Right renal pelvis (tissue), 4 donors: ENCODE data around the gene ZCWPW1. TPM values are rescaled to one million over a fixed set of nuclear protein-coding genes. Genes with fewer than 3 reads are reported as not detected.
A peak's percentile ranks its signal among the peaks of the same experiment; 100 is the strongest.

Experiments
- DNase-seq, 4 donors: peaks; one replicate each; pipeline ENCODE4 v3.0.0-alpha.2; 2013; ENCODE audit warnings: low read depth in 4 of 4, low spot score in 3 of 4, missing footprints in 1 of 4
- polyA plus RNA-seq, 4 donors: library from polyadenylated mRNA; unstranded; fragments of 120-200 nt; gene quantifications; one replicate each; pipeline ENCODE4 v1.2.1, GENCODE V29; 2013; ENCODE audit not compliant: insufficient read length in 4 of 4

The ZCWPW1 gene
- polyA plus RNA-seq, 4 donors, result 5.3 to 6.7 (median 5.6) TPM

- DNase-seq, result no peak
Measured at GRCh38 chr7:100433276-100433591, 4.7 kb upstream of the ZCWPW1 start.

- no peak for DNase-seq
Measured at GRCh38 chr7:100432621-100433275, 4.2 kb upstream of the ZCWPW1 start.

GRCh38 chr7:100432053-100432452, 3.5 kb upstream of the ZCWPW1 start:
- no peak for DNase-seq

- no peak for DNase-seq
Measured at GRCh38 chr7:100431286-100431735, 2.8 kb upstream of the ZCWPW1 start.

- no peak for DNase-seq
Measured at GRCh38 chr7:100430493-100431285, 2.2 kb upstream of the ZCWPW1 start.

GRCh38 chr7:100429637-100430492, 1.4 kb upstream of the ZCWPW1 start, which contains the start of gene MEPCE:
Gene MEPCE, plus strand, starts transcription at chr7:100429831. Its CDS starts 188 bp downstream, at chr7:100430019.
- DNase-seq, result peak; percentile 91 to 99 (median 94)

- DNase-seq, result peak; percentile 99 to 100 (median 100)
Measured at GRCh38 chr7:100428967-100429636, 599 bp upstream of the ZCWPW1 start.

- no peak for DNase-seq
Measured at GRCh38 chr7:100427762-100428198, 723 bp downstream of the ZCWPW1 start.

- no peak for DNase-seq
Measured at GRCh38 chr7:100426516-100426915, 2.0 kb downstream of the ZCWPW1 start.

GRCh38 chr7:100425347-100425746, 3.2 kb downstream of the ZCWPW1 start:
- DNase-seq, result no peak

- DNase-seq, result no peak
Measured at GRCh38 chr7:100423315-100423714, 5.2 kb downstream of the ZCWPW1 start.

- no peak for DNase-seq
Measured at GRCh38 chr7:100419660-100420226, 8.8 kb downstream of the ZCWPW1 start.

- no peak for DNase-seq
Measured at GRCh38 chr7:100418930-100419659, 9.4 kb downstream of the ZCWPW1 start.

GRCh38 chr7:100415448-100415847, 13.1 kb downstream of the ZCWPW1 start:
- no peak for DNase-seq

- no peak for DNase-seq
Measured at GRCh38 chr7:100413889-100414288, 14.6 kb downstream of the ZCWPW1 start.

- no peak for DNase-seq
Measured at GRCh38 chr7:100413346-100413745, 15.2 kb downstream of the ZCWPW1 start.

GRCh38 chr7:100411101-100411500, 17.4 kb downstream of the ZCWPW1 start:
- no peak for DNase-seq

GRCh38 chr7:100407285-100408180, 21.0 kb downstream of the ZCWPW1 start:
- DNase-seq, result peak in 3 of 4 donors; percentile 29 to 47 (median 47)
